H1 (cell line): ENCODE data around the gene AKR1C2.

Experiments
- EZH2 ChIP-seq: fragments of 200-600 bp; sonication (generic); IDR thresholded peaks from 2 replicates; pipeline ENCODE4 v1.7.1; 2012; ENCODE audit warnings: low read depth, mild to moderate bottlenecking, moderate library complexity, low read length, inconsistent platforms; ENCODE audit not compliant: severe bottlenecking
- JUN ChIP-seq: IDR thresholded peaks from 2 replicates; pipeline ENCODE4 v1.6.1; 2011; ENCODE audit warnings: low read depth, mild to moderate bottlenecking, improper control_type of control experiment, low read length

DNA sequence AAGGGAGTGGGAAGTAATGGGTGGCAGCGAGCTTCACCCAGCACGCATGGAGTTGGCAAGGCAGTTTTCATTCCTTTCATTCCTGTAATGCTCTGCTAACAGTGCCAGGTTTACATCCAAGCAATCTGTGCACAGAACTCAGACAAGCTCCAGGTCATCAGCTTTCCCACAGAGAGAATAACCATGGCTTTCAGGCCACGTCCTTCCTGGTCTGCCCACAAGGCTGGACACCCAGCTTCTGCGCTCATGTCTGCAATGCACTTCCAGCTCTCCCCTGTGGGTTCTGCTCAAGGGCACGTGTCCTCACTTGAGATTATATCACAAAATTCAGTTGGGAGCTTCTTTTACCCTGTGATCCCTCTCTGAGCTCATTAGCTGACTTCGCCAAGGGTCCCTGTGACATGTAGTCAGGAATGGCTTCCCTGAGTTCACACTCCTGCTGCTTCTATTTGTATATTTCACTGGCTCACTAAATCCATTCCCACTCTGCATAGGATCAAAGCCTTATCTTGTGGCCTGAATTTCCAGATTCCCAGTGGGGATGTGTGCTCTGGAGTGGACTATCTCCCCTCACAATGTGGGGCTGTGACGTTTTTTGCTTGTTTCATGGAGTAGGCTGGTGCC, 18.6 kb downstream of the AKR1C2 start:
- TF ChIP-seq JUN (no peak), EZH2 (no peak)
